Hypothalamus (tissue), 51 donors: ENCODE measurements around the gene HFE.
"Not testable (repeated sequence)": the region's sequence is repeated elsewhere in the genome, so short reads cannot be mapped to it uniquely, and the experiment has no call there.

Source experiments
- DNase-seq, 51 donors: peaks; one replicate each; lab custom pipeline; 2025; lab: John Stamatoyannopoulos, UW

HFE gene

GRCh38 chr6:26058477-26059033 lies 28.7 kb upstream of the HFE start:
- DNase-seq, result not testable (repeated sequence)

GRCh38 chr6:26059941-26060340 lies 27.3 kb upstream of the HFE start:
- no peak for DNase-seq

GRCh38 chr6:26064619-26065257 lies 22.5 kb upstream of the HFE start:
- DNase-seq, result peak in 6 of 51 donors; percentile 2 to 9 (median 4)

GRCh38 chr6:26065952-26066380 lies 21.3 kb upstream of the HFE start:
- DNase-seq, result peak in 27 of 51 donors; percentile 2 to 54 (median 15)

- DNase-seq, result no peak
Observed at GRCh38 chr6:26067367-26067766, 19.9 kb upstream of the HFE start.

- DNase-seq, result no peak
Observed at GRCh38 chr6:26068036-26068435, 19.2 kb upstream of the HFE start.

- DNase-seq, result no peak
Observed at GRCh38 chr6:26071135-26071534, 16.1 kb upstream of the HFE start.

- DNase-seq, result no peak
Observed at GRCh38 chr6:26075063-26075717, 12.0 kb upstream of the HFE start.

GRCh38 chr6:26078066-26078465 lies 9.2 kb upstream of the HFE start:
- DNase-seq, result not testable (repeated sequence)

- DNase-seq, result not testable (repeated sequence)
Observed at GRCh38 chr6:26081096-26081495, 6.1 kb upstream of the HFE start.

GRCh38 chr6:26086211-26086610 lies 1.0 kb upstream of the HFE start:
- DNase-seq, result no peak

- DNase-seq, result no peak
Observed at GRCh38 chr6:26088344-26088743, 1.1 kb downstream of the HFE start.

GRCh38 chr6:26089272-26089671 lies 2.0 kb downstream of the HFE start:
- no peak for DNase-seq

GRCh38 chr6:26092443-26092842 lies 5.2 kb downstream of the HFE start:
- no peak for DNase-seq

GRCh38 chr6:26094036-26094435 lies 6.8 kb downstream of the HFE start:
- no peak for DNase-seq

- peak in 37 of 51 donors; percentile 1 to 71 (median 27) for DNase-seq
Observed at GRCh38 chr6:26097268-26097875, 10.1 kb downstream of the HFE start.

GRCh38 chr6:26103141-26103769 lies 16.0 kb downstream of the HFE start:
- DNase-seq, result no peak

- DNase-seq, result peak; percentile 21 to 94 (median 75)
Observed at GRCh38 chr6:26103770-26104456, 16.7 kb downstream of the HFE start.

GRCh38 chr6:26104457-26105108 lies 17.4 kb downstream of the HFE start:
- DNase-seq, result no peak

GRCh38 chr6:26105109-26105730 lies 18.0 kb downstream of the HFE start:
- no peak for DNase-seq
